Measurements from ENCODE around the gene ATF6. TPM values are rescaled to one million over a fixed set of nuclear protein-coding genes. Genes with fewer than 3 reads are reported as not detected.

Gene ATF6
- total and polyA plus RNA-seq, 9 of the 15 experiments (the other 6 are each of a cell fraction or from before 2014, with no cell fraction given): 11.7 to 32.4 (median 20.4) TPM

DNA sequence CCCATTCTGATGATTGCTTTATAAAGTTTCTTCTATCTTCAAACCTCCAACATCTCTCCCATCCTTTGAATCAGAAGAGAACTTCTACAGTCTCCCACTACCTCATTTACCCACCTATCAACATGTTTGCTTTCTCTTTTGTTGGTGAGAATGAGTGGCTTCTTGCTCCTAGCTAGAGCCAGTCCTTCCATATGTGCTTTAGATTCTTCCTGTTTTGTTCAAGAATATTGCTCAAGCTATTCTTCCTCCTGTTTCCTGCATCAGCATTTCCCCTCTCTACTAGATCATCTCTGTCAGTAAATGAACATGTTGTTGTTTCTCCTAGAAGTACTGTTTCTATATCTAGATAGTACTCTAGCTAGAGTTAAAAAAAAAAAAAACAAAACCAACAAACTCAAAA lies 6.3 kb downstream of the ATF6 start:
- Histone ChIP-seq H3K9ac (ENCODE audit: insufficient read depth in 1 of 2, low read depth in 2 of 2, low read length in 2 of 2) (no peak overlapping the region), H3K4me2 (ENCODE audit: insufficient read depth, low read length) (no peak overlapping the region), H3K9me3 (replicated peaks; ENCODE audit: control insufficient read depth, insufficient read depth, low read depth, low read length) (no peaks in the 10 kb centered on the region), H3K27ac (ENCODE audit: extremely low read depth, low read depth, low read length) (no peak overlapping the region), H3K27me3 (ENCODE audit: control insufficient read depth in 2 of 2, insufficient read depth in 2 of 2, low read length in 2 of 2) (no peaks in the 10 kb centered on the region), H2AFZ (ENCODE audit: low read depth, low read length) (no peak overlapping the region), H3K36me3 (ENCODE audit: control insufficient read depth, insufficient read depth, low read length) (peaks cover 11% of the 10 kb centered on the region), H3K9me1 (ENCODE audit: control insufficient read depth, insufficient read depth, low read length) (no peaks in the 10 kb centered on the region), H4K20me1 (replicated peaks; ENCODE audit: control insufficient read depth, insufficient read depth, low read length) (peaks cover 19% of the 10 kb centered on the region), H3K4me3 (no peak overlapping the region), H3K79me2 (ENCODE audit: control insufficient read depth, insufficient read depth, low read length) (peaks cover 95% of the 10 kb centered on the region), H3K4me1 (replicated peaks in 1 of 2; ENCODE audit: control insufficient read depth in 2 of 2, insufficient read depth in 2 of 2, low read length in 2 of 2) (peaks cover 3 to 24% of the 10 kb centered on the region in 2 experiments; a peak in 3 of 5 replicates)
- intact Hi-C loops (cut with micrococcal nuclease): no loop called here
- ATAC-seq (no peak), DNase-seq (ENCODE audit: extremely low read depth in 1 of 4, low spot score in 3 of 4) (no peak), FAIRE-seq (no peak)
- in situ Hi-C loops (cut with MboI): no loop called here
- no peak for TF ChIP-seq ZNF134 (CRISPR knock-in tag; conservative IDR thresholded peaks at IDR 0.05)
- TF ChIP-seq, protein P1, sequence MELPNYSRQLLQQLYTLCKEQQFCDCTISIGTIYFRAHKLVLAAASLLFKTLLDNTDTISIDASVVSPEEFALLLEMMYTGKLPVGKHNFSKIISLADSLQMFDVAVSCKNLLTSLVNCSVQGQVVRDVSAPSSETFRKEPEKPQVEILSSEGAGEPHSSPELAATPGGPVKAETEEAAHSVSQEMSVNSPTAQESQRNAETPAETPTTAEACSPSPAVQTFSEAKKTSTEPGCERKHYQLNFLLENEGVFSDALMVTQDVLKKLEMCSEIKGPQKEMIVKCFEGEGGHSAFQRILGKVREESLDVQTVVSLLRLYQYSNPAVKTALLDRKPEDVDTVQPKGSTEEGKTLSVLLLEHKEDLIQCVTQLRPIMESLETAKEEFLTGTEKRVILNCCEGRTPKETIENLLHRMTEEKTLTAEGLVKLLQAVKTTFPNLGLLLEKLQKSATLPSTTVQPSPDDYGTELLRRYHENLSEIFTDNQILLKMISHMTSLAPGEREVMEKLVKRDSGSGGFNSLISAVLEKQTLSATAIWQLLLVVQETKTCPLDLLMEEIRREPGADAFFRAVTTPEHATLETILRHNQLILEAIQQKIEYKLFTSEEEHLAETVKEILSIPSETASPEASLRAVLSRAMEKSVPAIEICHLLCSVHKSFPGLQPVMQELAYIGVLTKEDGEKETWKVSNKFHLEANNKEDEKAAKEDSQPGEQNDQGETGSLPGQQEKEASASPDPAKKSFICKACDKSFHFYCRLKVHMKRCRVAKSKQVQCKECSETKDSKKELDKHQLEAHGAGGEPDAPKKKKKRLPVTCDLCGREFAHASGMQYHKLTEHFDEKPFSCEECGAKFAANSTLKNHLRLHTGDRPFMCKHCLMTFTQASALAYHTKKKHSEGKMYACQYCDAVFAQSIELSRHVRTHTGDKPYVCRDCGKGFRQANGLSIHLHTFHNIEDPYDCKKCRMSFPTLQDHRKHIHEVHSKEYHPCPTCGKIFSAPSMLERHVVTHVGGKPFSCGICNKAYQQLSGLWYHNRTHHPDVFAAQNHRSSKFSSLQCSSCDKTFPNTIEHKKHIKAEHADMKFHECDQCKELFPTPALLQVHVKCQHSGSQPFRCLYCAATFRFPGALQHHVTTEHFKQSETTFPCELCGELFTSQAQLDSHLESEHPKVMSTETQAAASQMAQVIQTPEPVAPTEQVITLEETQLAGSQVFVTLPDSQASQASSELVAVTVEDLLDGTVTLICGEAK (IDR thresholded peaks at IDR 0.05): 0 out of 2 replicates have a peak, but pooled peaks have one; percentile 14
- TF ChIP-seq, protein P1 (CRISPR knock-in tag; IDR thresholded peaks at IDR 0.05): no peak
- no peak for TF ChIP-seq POLR2B (IDR thresholded peaks at IDR 0.05; ENCODE audit: low read depth, partially characterized antibody)
- 0 out of 2 replicates have a peak, but pooled peaks have one; percentile 15 for TF ChIP-seq C11orf30 (IDR thresholded peaks at IDR 0.05; ENCODE audit: low read depth)
- BruUV-seq (replicated peaks): no TSS peak
- ChIA-PET CTCF (ENCODE audit: low intra/inter-chr PET ratio) (no interaction called here), POLR2A (interaction anchor here (0.7 to 2.0 kb wide), 2 partner anchors 22 to 1363 kb away, joined by 3 to 5 read pairs; partner anchors contain the start of gene DUSP12)
